Endometrium (tissue), 2 donors: Measurements from ENCODE around the gene TAF6.
A peak's percentile ranks its signal among the peaks of the same experiment; 100 is the strongest.

Experiments
- FAIRE-seq: peaks from 2 replicates; lab custom pipeline; 2012; peaks lifted over from hg19 to GRCh38; lab: Jason Lieb, UNC
- donor health status: control.
- donor health status: control.

Gene TAF6

GRCh38 chr7:100065452-100066186 is 53.5 kb downstream of the TAF6 start:
- FAIRE-seq = peak; percentile 91

DNA sequence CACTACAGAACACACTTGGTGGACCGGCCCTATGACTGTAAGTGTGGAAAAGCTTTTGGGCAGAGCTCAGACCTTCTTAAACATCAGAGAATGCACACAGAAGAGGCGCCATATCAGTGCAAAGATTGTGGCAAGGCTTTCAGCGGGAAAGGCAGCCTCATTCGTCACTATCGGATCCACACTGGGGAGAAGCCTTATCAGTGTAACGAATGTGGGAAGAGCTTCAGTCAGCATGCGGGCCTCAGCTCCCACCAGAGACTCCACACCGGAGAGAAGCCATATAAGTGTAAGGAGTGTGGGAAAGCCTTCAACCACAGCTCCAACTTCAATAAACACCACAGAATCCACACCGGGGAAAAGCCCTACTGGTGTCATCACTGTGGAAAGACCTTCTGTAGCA is 55.0 kb downstream of the TAF6 start:
- FAIRE-seq = no peak

- FAIRE-seq = no peak
Measured at GRCh38 chr7:100063376-100063775, 55.8 kb downstream of the TAF6 start.

DNA sequence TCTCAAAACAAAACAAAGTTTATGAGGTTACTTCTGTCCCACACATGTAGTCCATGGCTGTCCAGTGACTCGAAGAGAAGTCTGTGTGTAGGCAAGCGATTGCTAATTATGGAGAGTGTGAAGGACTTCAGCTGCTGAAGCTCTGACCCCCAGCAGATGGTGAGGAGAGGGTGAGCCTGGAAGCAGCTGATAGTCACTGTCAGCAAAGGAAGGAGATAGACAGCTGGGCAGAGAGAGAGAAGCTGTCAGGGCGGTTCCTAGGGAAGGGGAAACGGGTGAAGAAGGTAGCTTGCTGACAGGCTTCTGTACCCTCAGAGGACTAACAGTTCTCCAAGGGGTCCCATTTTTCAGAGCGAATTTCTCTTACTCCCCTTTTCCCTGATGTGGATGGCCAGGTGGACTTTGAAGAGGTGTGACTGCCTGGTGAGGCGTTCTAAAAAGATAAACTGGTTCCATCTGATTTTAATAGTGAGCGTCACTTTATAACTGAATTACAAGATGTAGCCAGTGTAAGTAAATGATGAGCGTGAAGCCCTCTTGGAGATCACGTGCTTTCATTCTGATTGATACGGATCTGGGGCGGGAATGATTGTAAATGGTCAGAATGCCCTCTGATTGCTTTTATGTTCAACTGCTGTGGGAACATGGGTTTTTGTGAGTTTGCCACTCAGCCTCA is 57.5 kb downstream of the TAF6 start:
- FAIRE-seq = no peak

GRCh38 chr7:100059251-100059739 is 59.9 kb downstream of the TAF6 start:
- FAIRE-seq = no peak
